ENCODE results near the gene ROBO1.

DNA sequence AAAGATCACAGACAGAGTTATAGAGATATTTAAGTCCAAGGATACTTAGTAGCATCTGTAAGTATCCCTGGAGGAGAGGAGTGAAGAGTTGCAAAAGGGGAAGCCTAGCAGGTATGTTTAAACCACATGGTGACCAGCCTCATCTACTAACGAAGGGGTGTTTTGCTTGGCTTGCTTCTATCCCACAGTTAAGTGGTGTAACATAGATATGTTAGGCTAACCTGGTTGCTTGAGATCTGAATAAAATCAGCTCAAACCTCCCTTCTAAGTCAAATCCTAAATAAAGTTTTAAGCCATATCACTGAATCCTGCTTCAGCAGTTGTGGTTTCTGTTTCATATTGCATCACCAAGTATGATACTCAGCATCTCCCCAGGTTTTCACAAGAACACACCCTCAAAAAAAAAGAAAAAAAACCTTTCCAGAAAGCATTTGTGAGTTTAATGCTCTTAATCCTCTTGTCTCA lies 880.2 kb downstream of the ROBO1 start:
- TF ChIP-seq, protein P1, sequence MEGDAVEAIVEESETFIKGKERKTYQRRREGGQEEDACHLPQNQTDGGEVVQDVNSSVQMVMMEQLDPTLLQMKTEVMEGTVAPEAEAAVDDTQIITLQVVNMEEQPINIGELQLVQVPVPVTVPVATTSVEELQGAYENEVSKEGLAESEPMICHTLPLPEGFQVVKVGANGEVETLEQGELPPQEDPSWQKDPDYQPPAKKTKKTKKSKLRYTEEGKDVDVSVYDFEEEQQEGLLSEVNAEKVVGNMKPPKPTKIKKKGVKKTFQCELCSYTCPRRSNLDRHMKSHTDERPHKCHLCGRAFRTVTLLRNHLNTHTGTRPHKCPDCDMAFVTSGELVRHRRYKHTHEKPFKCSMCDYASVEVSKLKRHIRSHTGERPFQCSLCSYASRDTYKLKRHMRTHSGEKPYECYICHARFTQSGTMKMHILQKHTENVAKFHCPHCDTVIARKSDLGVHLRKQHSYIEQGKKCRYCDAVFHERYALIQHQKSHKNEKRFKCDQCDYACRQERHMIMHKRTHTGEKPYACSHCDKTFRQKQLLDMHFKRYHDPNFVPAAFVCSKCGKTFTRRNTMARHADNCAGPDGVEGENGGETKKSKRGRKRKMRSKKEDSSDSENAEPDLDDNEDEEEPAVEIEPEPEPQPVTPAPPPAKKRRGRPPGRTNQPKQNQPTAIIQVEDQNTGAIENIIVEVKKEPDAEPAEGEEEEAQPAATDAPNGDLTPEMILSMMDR (IDR thresholded peaks at IDR 0.05) = no peak
- no peak for TF ChIP-seq POLR2AphosphoS5 (IDR thresholded peaks at IDR 0.05)
- no peak for TF ChIP-seq POLR2A (IDR thresholded peaks at IDR 0.05)
